GM12891 (cell line): ENCODE data around the gene IGSF6.

Source experiments
- POLR2A ChIP-seq: IDR thresholded peaks from 2 replicates; pipeline ENCODE4 v1.6.1; 2011; ENCODE audit warnings: low read depth, low read length, control low read depth
- POLR2AphosphoS5 ChIP-seq: IDR thresholded peaks from 2 replicates; pipeline ENCODE4 v1.6.1; 2011; ENCODE audit warnings: low read depth, low read length, control low read depth
- SPI1 ChIP-seq: IDR thresholded peaks from 2 replicates; pipeline ENCODE4 v1.6.1; 2011; ENCODE audit warnings: low read depth, low read length, control low read depth
- TAF1 ChIP-seq: IDR thresholded peaks from 2 replicates; pipeline ENCODE4 v1.6.1; 2011; ENCODE audit warnings: low read depth, low read length, control low read depth

- TF ChIP-seq POLR2A = no peak
- TF ChIP-seq POLR2AphosphoS5 = no peak
- TF ChIP-seq TAF1 = no peak
- no peak for TF ChIP-seq SPI1
Observed at GRCh38 chr16:21597561-21598030, 54.8 kb downstream of the IGSF6 start.
